ENCODE measurements around the gene PRSS2.

DNA sequence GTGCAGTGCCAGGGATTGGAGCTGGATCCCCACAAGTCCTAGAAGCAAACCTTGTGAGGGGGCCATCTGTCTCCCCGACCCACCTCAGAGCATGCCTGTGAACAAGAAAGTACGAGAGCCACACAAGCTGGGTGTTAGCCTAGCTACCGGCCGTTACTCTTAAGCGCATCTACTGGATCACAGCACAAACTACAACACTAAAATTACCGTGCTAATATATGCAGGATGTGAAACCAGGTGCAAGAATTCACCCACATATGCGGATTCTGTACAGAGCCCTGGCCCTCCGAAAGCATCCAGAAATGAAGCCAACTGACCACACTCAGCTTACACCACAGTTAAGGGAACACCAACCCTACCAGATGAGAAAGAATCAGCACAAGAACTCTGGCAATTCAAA, 37.5 kb upstream of the PRSS2 start:
- TF ChIP-seq, protein P1, sequence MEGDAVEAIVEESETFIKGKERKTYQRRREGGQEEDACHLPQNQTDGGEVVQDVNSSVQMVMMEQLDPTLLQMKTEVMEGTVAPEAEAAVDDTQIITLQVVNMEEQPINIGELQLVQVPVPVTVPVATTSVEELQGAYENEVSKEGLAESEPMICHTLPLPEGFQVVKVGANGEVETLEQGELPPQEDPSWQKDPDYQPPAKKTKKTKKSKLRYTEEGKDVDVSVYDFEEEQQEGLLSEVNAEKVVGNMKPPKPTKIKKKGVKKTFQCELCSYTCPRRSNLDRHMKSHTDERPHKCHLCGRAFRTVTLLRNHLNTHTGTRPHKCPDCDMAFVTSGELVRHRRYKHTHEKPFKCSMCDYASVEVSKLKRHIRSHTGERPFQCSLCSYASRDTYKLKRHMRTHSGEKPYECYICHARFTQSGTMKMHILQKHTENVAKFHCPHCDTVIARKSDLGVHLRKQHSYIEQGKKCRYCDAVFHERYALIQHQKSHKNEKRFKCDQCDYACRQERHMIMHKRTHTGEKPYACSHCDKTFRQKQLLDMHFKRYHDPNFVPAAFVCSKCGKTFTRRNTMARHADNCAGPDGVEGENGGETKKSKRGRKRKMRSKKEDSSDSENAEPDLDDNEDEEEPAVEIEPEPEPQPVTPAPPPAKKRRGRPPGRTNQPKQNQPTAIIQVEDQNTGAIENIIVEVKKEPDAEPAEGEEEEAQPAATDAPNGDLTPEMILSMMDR (IDR thresholded peaks at IDR 0.05), result no peak
- TF ChIP-seq EP300 (IDR thresholded peaks at IDR 0.05) (no peak), POLR2A (IDR thresholded peaks at IDR 0.05; ENCODE audit: low read depth) (no peak)
